H1 (cell line): ENCODE results near the gene IL17RE. TPM values are rescaled to one million over a fixed set of nuclear protein-coding genes. Genes with fewer than 3 reads are reported as not detected.

Source experiments
- CREB1 ChIP-seq: IDR thresholded peaks from 2 replicates; pipeline ENCODE4 v1.6.1; 2012; ENCODE audit warnings: inconsistent platforms
- HDAC6 ChIP-seq: IDR thresholded peaks from one replicate; pipeline ENCODE4 v1.7.1; 2012; ENCODE audit warnings: low read depth, mild to moderate bottlenecking, inconsistent platforms, low read length, moderate library complexity
- NRF1 ChIP-seq: IDR thresholded peaks from 2 replicates; pipeline ENCODE4 v1.6.1; 2011; ENCODE audit warnings: mild to moderate bottlenecking, low read depth, low read length, improper control_type of control experiment
- TCF12 ChIP-seq: IDR thresholded peaks from 2 replicates; pipeline ENCODE4 v1.6.1; 2011; ENCODE audit warnings: low read depth, mild to moderate bottlenecking, low read length
- polyA plus RNA-seq, 7 experiments: library from polyadenylated mRNA; depleted of rRNA in 3 of 7; stranded (reverse) in 5 of 7; unstranded in 2 of 7; fragments of >200 nt in 5 of 7; fragments of 200-250 nt in 2 of 7; gene quantifications; 1 replicate in 5 of 7; 2 replicates in 1 of 7; 4 replicates in 1 of 7; pipeline versions ENCODE4 v1.2.1 to v1.2.3, GENCODE V29; 2011 to 2013; ENCODE audit warnings: missing spikeins in 2 of 7, mixed read lengths in 2 of 7
- total RNA-seq: library from RNA; stranded (reverse); fragmentation: NEBNext Ultra II Directional; extraction: Animal tissue kit (Norgen Biotek cat#: 25700); gene quantifications from 2 replicates; pipeline ENCODE4 v1.2.1, GENCODE V29; 2021
- TF ChIP-seq, protein P1 (sequence below): IDR thresholded peaks from 2 replicates; pipeline ENCODE4 v1.6.1; 2012; ENCODE audit warnings: low read length, inconsistent platforms

IL17RE gene
- total and polyA plus RNA-seq, 2 of the 8 experiments (the other 6 are each of a cell fraction or from before 2014, with no cell fraction given), result 3.4 to 4.9 TPM

DNA sequence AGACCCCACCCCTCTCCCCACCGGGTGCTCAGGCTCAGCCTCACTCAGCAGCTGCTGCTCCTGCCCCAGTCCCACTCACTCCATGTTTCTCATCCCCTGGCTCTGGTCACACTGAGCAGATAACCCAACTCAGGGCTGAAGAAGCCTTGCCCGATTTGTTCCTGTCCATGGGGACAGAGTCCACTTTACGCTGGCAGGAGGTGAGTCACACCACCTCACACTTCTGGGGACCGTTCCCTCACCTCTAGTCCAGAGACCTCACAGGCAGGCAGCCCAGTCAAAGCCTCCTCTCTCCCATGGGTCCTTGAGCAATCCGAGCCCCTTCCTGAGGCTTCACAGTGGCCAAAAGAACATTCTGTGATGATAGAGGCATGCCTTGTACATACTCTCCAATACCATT is 23.9 kb upstream of the IL17RE start (continued):
- TF ChIP-seq, protein P1, sequence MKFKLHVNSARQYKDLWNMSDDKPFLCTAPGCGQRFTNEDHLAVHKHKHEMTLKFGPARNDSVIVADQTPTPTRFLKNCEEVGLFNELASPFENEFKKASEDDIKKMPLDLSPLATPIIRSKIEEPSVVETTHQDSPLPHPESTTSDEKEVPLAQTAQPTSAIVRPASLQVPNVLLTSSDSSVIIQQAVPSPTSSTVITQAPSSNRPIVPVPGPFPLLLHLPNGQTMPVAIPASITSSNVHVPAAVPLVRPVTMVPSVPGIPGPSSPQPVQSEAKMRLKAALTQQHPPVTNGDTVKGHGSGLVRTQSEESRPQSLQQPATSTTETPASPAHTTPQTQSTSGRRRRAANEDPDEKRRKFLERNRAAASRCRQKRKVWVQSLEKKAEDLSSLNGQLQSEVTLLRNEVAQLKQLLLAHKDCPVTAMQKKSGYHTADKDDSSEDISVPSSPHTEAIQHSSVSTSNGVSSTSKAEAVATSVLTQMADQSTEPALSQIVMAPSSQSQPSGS, result no peak
- TF ChIP-seq HDAC6 (no peak), CREB1 (no peak), NRF1 (no peak), TCF12 (no peak)
